ENCODE results near the gene TMEM163.
"Not testable (repeated sequence)": the region's sequence is repeated elsewhere in the genome, so short reads cannot be mapped to it uniquely, and the experiment has no call there.

The TMEM163 gene

DNA sequence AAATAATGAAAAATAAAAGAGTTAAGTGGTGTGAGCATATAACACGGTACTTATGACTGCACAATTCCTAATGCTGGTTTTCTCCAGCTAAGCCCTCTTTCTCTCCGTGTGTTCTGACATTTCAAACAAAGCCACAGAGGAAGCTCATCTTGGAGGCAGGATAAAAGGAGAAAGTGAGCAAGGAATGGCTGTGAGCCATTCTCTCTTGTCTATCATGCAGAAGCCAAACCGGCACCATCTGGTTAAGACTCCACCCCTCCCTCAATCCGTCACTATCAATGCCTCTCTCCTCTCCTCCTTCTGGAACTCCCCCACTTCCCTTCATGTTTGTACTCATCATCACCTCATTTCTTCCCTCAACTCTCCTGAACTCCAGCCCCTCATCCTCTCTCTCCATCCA is 210.4 kb downstream of the TMEM163 start:
- no peak overlapping the region for H3K4me3 ChIP-seq (ENCODE audit: low read depth, low read length)
- no peak for DNase-seq (ENCODE audit: low read depth, low spot score)
- TF ChIP-seq, protein P1, sequence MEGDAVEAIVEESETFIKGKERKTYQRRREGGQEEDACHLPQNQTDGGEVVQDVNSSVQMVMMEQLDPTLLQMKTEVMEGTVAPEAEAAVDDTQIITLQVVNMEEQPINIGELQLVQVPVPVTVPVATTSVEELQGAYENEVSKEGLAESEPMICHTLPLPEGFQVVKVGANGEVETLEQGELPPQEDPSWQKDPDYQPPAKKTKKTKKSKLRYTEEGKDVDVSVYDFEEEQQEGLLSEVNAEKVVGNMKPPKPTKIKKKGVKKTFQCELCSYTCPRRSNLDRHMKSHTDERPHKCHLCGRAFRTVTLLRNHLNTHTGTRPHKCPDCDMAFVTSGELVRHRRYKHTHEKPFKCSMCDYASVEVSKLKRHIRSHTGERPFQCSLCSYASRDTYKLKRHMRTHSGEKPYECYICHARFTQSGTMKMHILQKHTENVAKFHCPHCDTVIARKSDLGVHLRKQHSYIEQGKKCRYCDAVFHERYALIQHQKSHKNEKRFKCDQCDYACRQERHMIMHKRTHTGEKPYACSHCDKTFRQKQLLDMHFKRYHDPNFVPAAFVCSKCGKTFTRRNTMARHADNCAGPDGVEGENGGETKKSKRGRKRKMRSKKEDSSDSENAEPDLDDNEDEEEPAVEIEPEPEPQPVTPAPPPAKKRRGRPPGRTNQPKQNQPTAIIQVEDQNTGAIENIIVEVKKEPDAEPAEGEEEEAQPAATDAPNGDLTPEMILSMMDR (IDR thresholded peaks at IDR 0.05; ENCODE audit: low read depth, low read length), result no peak
- in situ Hi-C loops (cut with HindIII; ENCODE audit: low sequenced_read_pairs), result no loop called here

DNA sequence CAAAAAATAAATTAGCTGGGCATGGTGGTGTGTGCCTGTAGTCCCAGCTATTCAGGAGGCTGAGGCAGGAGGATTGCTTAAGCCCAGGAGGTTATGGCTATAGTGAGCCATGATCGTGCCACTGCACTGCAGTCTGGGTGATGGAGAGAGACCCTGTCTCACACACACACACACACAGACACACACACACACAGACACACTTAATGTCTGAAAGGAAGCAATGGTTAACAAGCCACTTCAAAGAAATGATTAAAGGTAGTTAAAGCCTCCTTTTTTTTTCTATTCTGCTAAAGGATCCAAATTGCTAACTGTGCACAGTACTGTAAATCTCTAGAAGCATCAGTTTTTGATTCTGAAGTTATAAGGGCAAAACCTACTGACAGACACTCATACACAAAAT is 211.1 kb downstream of the TMEM163 start:
- H3K4me3 ChIP-seq (ENCODE audit: low read depth, low read length), result no peak overlapping the region
- TF ChIP-seq, protein P1 (IDR thresholded peaks at IDR 0.05; ENCODE audit: low read depth, low read length), result no peak
- no peak for DNase-seq (ENCODE audit: low read depth, low spot score)
- in situ Hi-C loops (cut with HindIII; ENCODE audit: low sequenced_read_pairs), result no loop called here

DNA sequence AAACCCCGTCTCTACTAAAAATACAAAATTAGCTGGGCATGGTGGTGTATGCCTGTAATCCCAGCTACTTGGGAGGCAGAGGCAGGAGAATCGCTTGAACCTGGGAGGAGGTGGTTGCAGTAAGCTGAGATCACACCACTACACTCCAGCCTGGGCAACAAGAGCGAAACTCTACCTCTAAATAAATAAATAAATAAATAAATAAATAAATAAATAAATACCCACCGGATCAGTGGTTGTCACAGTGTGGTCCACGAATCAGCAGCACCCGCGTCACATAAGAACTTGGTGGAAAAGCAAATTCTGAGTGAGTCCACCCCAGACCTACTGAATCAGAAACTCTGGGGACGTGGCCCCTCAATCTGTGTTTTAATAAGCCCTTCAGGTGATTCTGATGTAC is 211.6 kb downstream of the TMEM163 start:
- DNase-seq (ENCODE audit: low read depth, low spot score); H3K4me3 ChIP-seq (ENCODE audit: low read depth, low read length); in situ Hi-C loops (cut with HindIII; ENCODE audit: low sequenced_read_pairs): not testable (repeated sequence)

DNA sequence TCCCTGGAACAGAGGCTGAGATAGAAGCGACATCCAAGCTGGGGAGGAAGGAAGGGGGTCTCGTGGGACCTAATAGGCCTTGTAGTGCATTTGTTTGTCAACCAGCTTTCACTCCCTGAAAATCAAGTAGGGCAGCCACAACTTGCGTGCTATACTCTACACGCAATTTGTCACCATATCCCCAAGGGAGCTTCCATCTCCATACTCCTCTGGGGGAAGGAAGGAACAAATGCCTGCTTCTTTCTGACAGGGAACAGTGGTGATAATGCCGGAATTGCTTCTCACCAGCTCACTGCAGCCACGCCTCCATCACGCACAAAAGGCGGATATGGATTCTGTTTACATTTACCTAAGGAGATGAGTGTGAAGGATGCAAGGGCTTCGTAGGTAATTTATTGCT is 213.4 kb downstream of the TMEM163 start:
- TF ChIP-seq, protein P1 (IDR thresholded peaks at IDR 0.05; ENCODE audit: low read depth, low read length), result no peak
- in situ Hi-C loops (cut with HindIII; ENCODE audit: low sequenced_read_pairs), result no loop called here
- H3K4me3 ChIP-seq (ENCODE audit: low read depth, low read length), result no peak overlapping the region
- DNase-seq (ENCODE audit: low read depth, low spot score), result no peak

DNA sequence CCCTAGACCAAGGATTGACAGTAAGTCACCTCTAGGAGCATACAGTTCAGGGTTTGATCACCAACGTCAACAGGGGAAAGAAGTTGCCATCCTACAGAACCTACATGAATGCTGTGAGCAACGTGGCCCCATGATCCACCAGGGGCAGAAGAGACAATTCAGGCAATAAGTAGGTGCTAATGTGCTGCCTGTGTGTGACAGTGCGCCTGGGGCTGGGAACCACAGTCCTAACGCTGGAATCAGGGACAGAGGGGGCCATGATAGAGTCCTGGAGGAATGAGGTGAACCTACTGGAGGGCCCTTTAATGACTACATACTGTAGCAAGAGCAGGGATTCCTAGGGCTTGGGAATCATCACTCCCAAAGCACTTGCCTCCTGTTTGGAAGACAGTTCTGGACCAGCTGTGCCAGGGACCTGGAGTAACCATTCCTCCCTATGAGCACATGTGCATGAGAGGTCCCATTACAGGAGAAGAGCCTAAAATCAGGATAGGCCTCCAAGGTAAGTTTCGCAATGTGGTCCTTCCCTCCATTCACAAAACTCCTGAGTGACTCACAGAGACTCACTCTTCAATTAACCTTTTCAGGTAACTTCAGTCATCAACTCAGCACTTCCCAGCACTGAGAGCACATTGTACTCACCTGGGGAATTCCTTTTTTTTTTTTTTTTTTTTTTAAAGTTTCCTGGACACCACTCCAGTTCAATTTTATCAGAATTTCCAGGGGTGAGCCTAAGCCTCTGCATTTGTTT is 214.0 kb downstream of the TMEM163 start:
- TF ChIP-seq, protein P1 (IDR thresholded peaks at IDR 0.05; ENCODE audit: low read depth, low read length), result no peak
- in situ Hi-C loops (cut with HindIII; ENCODE audit: low sequenced_read_pairs), result no loop called here
- no peak overlapping the region for H3K4me3 ChIP-seq (ENCODE audit: low read depth, low read length)
- no peak for DNase-seq (ENCODE audit: low read depth, low spot score)

DNA sequence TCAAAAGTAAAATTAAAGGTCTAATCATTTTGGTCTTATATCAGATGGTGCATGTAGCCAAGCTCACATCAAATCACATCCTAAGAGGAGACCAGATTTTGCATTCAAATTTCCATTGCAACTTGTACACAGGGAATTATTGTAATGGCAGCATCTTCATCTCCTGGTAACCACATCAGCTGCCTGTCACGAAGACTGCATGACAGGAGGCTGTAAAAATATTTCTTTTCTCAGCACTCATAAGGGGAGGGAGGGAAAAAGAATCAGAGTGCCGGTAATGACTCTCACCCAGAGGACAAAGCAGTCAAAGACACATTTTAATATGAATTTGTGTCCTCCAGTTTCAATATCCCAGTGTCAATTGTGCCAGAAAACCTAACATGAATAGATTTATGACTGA is 216.7 kb downstream of the TMEM163 start:
- no peak for DNase-seq (ENCODE audit: low read depth, low spot score)
- in situ Hi-C loops (cut with HindIII; ENCODE audit: low sequenced_read_pairs), result no loop called here
- TF ChIP-seq, protein P1 (IDR thresholded peaks at IDR 0.05; ENCODE audit: low read depth, low read length), result no peak
- no peak overlapping the region for H3K4me3 ChIP-seq (ENCODE audit: low read depth, low read length)

DNA sequence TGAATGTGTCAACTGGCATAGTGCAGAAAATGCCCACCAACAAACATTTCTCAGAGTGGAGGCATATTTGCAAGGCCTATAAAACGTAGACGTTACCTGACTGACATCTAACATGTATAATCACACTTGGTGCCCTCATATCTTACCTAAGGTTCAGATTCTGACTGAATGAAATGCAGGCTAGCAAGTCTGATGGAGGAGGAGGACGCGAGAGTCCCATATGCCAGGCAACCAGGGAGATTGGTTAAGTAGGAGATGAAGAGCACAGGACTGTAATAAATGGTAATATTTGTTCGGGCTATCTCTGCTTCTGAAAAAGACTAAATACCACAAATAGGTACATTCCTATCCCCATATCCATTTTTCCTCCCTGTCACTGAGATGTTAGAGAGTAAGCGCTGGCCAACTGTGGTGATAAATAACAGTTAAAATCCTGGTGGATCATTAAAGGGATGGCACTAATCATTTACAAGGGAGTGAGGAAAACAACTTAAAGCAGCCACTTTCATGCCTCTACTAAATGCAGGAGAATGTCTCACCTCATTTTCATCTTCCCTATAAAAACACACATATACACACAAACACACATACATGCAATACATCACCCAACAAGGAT is 217.2 kb downstream of the TMEM163 start:
- TF ChIP-seq, protein P1 (IDR thresholded peaks at IDR 0.05; ENCODE audit: low read depth, low read length), result no peak
- in situ Hi-C loops (cut with HindIII; ENCODE audit: low sequenced_read_pairs), result no loop called here
- H3K4me3 ChIP-seq (ENCODE audit: low read depth, low read length), result no peak overlapping the region
- DNase-seq (ENCODE audit: low read depth, low spot score), result no peak
